ENCODE data around the gene BCAS3.

Gene BCAS3

GRCh38 chr17:61183793-61184192, 506.1 kb downstream of the BCAS3 start:
- no peak for DNase-seq (ENCODE audit: low read depth in 1 of 2, low spot score in 1 of 2)

GRCh38 chr17:61185385-61185784, 507.7 kb downstream of the BCAS3 start:
- no peak for DNase-seq (ENCODE audit: low read depth in 1 of 2, low spot score in 1 of 2)

DNA sequence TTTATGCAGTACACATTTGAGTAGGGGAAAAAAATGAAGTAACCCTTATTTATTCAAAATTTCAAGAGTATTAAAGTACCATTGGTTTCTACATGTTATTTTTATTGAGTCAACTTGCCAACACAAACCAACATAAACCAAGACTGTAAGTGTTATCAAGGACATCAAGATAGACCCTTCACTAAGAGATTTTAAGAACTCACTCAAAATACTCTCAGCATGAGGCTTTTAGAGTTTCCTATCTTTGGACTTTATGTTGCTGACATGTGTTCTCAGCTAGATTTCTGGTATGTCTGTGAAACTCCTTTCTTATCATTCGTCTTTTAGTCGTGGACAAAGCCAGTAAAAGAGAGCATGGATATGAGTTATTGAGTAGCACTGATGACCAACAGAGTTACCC, 509.4 kb downstream of the BCAS3 start:
- DNase-seq (ENCODE audit: low read depth in 1 of 2, low spot score in 1 of 2), result no peak

DNA sequence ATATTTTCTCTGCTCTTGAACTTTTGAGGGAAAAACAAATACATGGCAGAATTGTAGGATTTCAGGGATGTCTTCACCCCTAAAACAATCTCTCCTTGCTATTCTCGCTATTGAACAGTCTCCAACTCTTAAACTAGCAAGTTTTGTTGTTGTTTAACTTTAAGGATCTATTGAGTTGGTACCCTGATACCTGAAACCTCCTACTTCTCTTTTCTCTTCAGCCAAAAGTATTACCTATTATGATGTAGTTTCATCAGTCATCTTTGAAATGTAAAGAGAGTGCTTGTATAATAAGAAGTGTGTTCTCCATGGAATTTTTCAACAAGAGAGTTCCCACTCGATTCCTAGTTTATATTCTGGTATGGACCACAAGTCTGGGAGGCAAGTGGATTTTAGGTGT, 510.4 kb downstream of the BCAS3 start:
- no peak for DNase-seq (ENCODE audit: low read depth in 1 of 2, low spot score in 1 of 2)

- no peak for DNase-seq (ENCODE audit: low read depth in 1 of 2, low spot score in 1 of 2)
These were observed 512.3 kb downstream of the BCAS3 start for GRCh38 chr17:61189968-61190367.

- DNase-seq (ENCODE audit: low read depth in 1 of 2, low spot score in 1 of 2), result no peak
These were observed 518.7 kb downstream of the BCAS3 start for GRCh38 chr17:61196302-61196704.

DNA sequence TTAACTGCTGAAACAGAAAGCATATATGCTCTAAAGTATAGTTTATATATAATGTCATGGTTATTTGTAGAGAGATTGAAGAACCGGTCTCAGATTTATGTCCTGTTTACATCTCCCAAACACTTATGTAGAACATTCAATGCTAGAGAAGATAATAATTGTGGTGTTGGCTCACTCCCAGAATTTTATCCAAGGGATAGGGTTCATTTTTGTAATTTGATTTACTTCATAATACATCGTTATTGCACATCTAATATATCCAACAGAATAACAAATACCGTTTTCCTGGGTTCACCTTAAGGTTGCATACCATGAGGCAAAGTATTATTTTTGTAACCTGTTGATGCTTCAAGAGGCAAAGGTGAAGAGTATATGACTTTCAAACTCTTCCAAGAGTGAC, 519.1 kb downstream of the BCAS3 start:
- DNase-seq (ENCODE audit: low read depth in 1 of 2, low spot score in 1 of 2), result no peak

GRCh38 chr17:61199431-61200338, 522.0 kb downstream of the BCAS3 start:
- no peak for DNase-seq (ENCODE audit: low read depth in 1 of 2, low spot score in 1 of 2)

DNA sequence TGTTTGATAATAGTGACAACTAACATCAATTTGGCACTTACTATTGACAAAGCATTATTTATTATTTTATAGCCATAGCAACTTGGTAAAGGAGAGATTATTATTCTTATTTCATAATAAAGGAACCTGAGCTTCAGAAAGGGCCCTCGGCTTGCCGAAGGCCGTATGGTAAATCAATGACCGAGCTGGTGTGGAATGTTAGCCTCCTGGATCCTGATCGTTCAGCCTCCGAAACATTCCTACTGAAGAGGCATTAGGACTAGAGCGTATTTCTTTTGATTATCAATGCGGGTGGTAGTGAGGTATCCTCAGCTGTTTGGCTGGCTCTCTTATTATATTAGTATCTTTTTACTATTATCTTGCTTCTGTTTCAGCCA, 522.7 kb downstream of the BCAS3 start:
- DNase-seq (ENCODE audit: low read depth in 1 of 2, low spot score in 1 of 2), result no peak

GRCh38 chr17:61201211-61201610, 523.6 kb downstream of the BCAS3 start:
- no peak for DNase-seq (ENCODE audit: low read depth in 1 of 2, low spot score in 1 of 2)

GRCh38 chr17:61202564-61202963, 524.9 kb downstream of the BCAS3 start:
- no peak for DNase-seq (ENCODE audit: low read depth in 1 of 2, low spot score in 1 of 2)

DNA sequence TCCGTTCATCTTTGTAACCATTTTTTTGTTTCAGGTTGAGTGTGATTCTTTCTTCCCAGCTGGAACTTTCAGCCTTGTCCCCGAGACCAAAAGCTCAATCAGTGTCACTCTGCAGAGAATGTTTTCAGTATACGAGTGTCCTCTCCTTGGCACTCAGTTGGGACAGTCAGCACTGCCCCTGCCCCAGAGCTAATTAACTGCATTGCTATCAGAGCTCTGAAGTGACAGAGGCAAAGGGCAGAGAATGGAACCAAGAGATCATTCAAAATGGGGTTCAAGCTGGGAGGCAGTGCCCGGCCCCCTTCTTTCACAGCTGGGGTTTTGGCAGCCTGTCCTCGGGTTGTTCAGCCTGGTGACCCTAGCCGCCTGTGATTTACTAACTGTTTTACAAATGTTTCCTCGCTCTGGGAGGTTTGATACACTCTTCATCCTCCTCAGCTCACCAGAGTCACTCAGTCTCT, 526.0 kb downstream of the BCAS3 start:
- DNase-seq (ENCODE audit: low read depth in 1 of 2, low spot score in 1 of 2), result no peak

DNA sequence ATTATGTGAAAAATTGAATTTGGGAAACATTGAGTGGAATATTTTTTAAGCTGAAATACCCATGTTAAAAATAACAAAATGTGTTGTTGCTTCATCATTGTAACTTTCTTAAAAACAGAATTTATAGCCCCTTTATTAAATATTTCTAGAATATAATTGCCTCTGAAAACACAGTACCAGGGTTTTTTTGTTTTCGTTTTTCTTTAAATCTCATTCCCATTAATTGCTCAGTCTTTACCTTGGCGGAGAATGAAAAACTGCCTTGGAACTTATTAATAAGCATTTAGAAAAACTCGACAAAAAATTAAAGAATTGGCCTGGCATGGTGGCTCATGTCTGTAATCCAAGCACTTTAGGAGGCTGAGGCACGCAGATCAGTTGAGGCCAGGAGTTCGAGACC, 526.8 kb downstream of the BCAS3 start:
- DNase-seq (ENCODE audit: low read depth in 1 of 2, low spot score in 1 of 2), result no peak

GRCh38 chr17:61205401-61205800, 527.8 kb downstream of the BCAS3 start:
- no peak for DNase-seq (ENCODE audit: low read depth in 1 of 2, low spot score in 1 of 2)

DNA sequence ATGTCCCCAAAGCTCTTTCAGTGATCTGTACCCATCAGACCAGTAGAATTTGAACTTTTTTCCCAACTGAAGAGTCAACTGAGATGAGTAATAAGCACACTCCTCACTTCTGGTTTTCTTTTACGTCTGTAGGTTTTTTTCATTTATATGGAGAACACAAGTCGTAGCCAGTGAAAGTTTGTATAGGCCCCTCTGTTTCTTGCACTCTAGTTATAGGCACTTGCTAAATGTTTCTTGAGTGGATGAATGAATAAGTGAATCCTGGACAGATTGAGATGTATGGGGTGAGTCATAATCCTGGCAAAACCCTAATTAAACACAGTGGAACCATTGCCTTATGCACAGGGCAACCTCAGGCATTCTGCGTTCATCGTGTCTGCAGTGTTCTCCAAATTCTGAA, 528.3 kb downstream of the BCAS3 start:
- DNase-seq (ENCODE audit: low read depth in 1 of 2, low spot score in 1 of 2), result no peak

DNA sequence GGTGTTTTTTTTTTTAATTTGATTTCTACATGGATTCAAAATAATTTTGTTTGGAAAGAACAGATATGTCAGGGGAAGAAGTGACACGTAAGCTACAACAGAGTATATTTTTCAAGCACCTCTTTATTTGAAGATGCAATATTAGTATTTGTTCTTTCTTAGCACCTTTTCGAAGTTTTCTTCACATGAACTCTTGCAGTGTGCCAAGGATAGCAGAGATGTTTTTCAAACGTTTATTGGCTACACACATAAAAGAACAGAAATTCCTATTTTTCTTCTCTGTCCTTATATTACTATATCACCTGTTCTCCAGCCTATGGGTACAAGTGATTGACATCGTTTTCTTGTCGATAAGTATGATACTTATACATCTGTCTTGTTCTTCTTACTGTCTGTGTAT, 529.3 kb downstream of the BCAS3 start:
- DNase-seq (ENCODE audit: low read depth in 1 of 2, low spot score in 1 of 2), result no peak

GRCh38 chr17:61208301-61209105, 530.9 kb downstream of the BCAS3 start:
- DNase-seq (ENCODE audit: low read depth in 1 of 2, low spot score in 1 of 2), result no peak

DNA sequence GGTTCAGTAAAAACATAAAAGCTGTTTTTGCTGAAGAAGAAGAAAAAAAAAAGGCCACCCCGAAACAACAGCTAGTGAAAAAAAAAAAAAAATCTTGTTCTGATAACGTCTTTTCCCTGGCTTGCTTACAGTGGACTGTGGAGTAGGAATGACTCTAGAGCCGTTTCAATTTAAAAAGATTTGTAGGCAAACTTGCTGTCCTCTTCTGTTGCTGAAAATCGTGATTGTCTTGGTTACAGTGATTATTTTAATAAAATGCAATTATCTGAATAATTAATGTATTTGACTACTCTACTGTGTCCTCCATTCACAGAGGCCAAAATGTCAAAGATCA, 531.4 kb downstream of the BCAS3 start:
- no peak for DNase-seq (ENCODE audit: low read depth in 1 of 2, low spot score in 1 of 2)

GRCh38 chr17:61209525-61209924, 531.9 kb downstream of the BCAS3 start:
- no peak for DNase-seq (ENCODE audit: low read depth in 1 of 2, low spot score in 1 of 2)

DNA sequence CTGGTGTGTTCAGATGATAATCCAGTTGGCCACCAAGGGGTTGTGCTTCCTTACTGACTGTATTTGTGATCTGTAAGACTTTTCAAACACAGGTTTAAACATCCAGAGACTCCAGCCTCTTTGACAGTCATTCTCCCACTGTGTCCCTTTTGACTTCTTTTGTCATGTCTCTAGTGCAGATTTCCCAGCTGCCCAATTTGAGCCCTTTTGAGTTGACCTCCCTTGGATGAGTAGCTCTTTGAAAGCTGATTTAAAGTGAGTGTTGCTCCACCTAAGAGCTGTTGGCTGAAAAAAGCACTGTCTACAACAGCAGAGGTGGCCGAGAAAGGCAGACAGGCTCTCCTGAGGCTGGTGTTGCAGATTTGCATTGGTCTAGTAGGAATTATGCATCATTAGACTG, 533.6 kb downstream of the BCAS3 start:
- DNase-seq (ENCODE audit: low read depth in 1 of 2, low spot score in 1 of 2), result no peak

- no peak for DNase-seq (ENCODE audit: low read depth in 1 of 2, low spot score in 1 of 2)
These were observed 535.0 kb downstream of the BCAS3 start for GRCh38 chr17:61212655-61213054.

DNA sequence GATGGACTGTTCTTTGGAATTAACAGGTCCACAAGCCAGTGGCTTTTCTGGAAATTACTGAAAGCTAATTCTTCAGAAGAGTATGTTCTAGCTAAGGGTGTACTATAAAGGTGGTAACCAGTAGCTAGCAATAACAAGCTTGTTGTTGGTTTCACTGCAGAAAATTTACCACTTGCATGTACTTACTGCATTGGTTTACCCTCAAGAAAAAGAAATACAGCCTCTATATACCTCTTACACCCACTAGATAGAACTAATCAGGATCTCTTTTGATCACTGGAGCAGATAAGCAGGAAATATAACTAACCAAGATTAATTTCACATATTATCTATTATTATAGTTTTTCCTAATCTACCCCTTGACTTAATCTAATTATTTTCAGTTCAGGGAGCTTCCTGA, 537.1 kb downstream of the BCAS3 start:
- no peak for DNase-seq (ENCODE audit: low read depth in 1 of 2, low spot score in 1 of 2)

Data from activated T-helper 1 cell treated with anti-CD3 and anti-CD28 coated beads, Interleukin-2, amount 50 U/mL, for 16 hours (primary cell).